HEK293 (cell line): ENCODE results near the gene RBMS3.

Source experiments
- BCL11A ChIP-seq: fragments of 450-650 bp; formaldehyde crosslinking; IDR thresholded peaks from 2 replicates; pipeline ENCODE4 v1.5.1; 2016; ENCODE audit warnings: low read depth, missing biosample characterization, missing genetic modification characterization
- BCL11B ChIP-seq: fragments of 450-650 bp; formaldehyde crosslinking; IDR thresholded peaks from 2 replicates; pipeline ENCODE4 v1.5.1; 2016; ENCODE audit warnings: low read depth, missing biosample characterization, missing genetic modification characterization
- HOXA7 ChIP-seq: sonication (generic); formaldehyde crosslinking; IDR thresholded peaks from 2 replicates; pipeline ENCODE4 v1.8.1; 2022; ENCODE audit warnings: missing genetic modification reagents, borderline replicate concordance
- KLF10 ChIP-seq: fragments of 450-650 bp; IDR thresholded peaks from 2 replicates; pipeline ENCODE4 v1.5.1; 2018; ENCODE audit warnings: missing biosample characterization, mild to moderate bottlenecking, missing genetic modification characterization
- MEIS1 ChIP-seq: sonication (generic); formaldehyde crosslinking; IDR thresholded peaks from 2 replicates; pipeline ENCODE4 v1.8.1; 2022; ENCODE audit warnings: missing genetic modification reagents, mild to moderate bottlenecking, borderline replicate concordance
- TCF7L2 ChIP-seq: IDR thresholded peaks from 2 replicates; pipeline ENCODE4 v1.6.1; 2011; ENCODE audit warnings: low read depth, mild to moderate bottlenecking, inconsistent platforms, low read length, moderate library complexity, borderline replicate concordance
- WT1 ChIP-seq: fragments of 450-650 bp; formaldehyde crosslinking; IDR thresholded peaks from 2 replicates; pipeline ENCODE4 v1.5.1; 2016; ENCODE audit warnings: missing biosample characterization, missing genetic modification characterization
- YY1 ChIP-seq: fragments of 450-650 bp; formaldehyde crosslinking; IDR thresholded peaks from 2 replicates; pipeline ENCODE4 v1.5.1; 2018; ENCODE audit warnings: missing biosample characterization, missing genetic modification characterization
- ZBTB7A ChIP-seq: fragments of 450-650 bp; formaldehyde crosslinking; IDR thresholded peaks from 2 replicates; pipeline ENCODE4 v1.5.1; 2016; ENCODE audit warnings: low read depth, missing biosample characterization, missing genetic modification characterization
- ZIC2 ChIP-seq: fragments of 450-650 bp; formaldehyde crosslinking; IDR thresholded peaks from 2 replicates; pipeline ENCODE4 v1.5.1; 2016; ENCODE audit warnings: missing biosample characterization, missing genetic modification characterization
- ZNF133 ChIP-seq: fragments of 450-650 bp; formaldehyde crosslinking; IDR thresholded peaks from 2 replicates; pipeline ENCODE4 v1.5.1; 2016; ENCODE audit warnings: missing biosample characterization, missing genetic modification characterization
- ZNF146 ChIP-seq: fragments of 450-650 bp; formaldehyde crosslinking; IDR thresholded peaks from 2 replicates; pipeline ENCODE4 v1.5.1; 2016; ENCODE audit warnings: missing biosample characterization, missing genetic modification characterization
- ZNF16 ChIP-seq: fragments of 450-650 bp; formaldehyde crosslinking; IDR thresholded peaks from 2 replicates; pipeline ENCODE4 v1.5.1; 2016; ENCODE audit warnings: low read depth, missing biosample characterization, missing genetic modification characterization
- ZNF239 ChIP-seq: fragments of 450-650 bp; formaldehyde crosslinking; IDR thresholded peaks from 2 replicates; pipeline ENCODE4 v1.5.1; 2016; ENCODE audit warnings: missing biosample characterization, missing genetic modification characterization
- ZNF341 ChIP-seq: fragments of 450-650 bp; formaldehyde crosslinking; IDR thresholded peaks from 2 replicates; pipeline ENCODE4; 2016; ENCODE audit warnings: low read depth, missing biosample characterization, missing genetic modification characterization
- ZNF501 ChIP-seq: fragments of 450-650 bp; formaldehyde crosslinking; IDR thresholded peaks from 2 replicates; pipeline ENCODE4 v1.5.1; 2016; ENCODE audit warnings: missing biosample characterization, missing genetic modification characterization
- ZNF521 ChIP-seq: fragments of 450-650 bp; formaldehyde crosslinking; IDR thresholded peaks from 2 replicates; pipeline ENCODE4 v1.5.1; 2017; ENCODE audit warnings: missing biosample characterization, mild to moderate bottlenecking, missing genetic modification characterization
- ZNF549 ChIP-seq: fragments of 450-650 bp; IDR thresholded peaks from 2 replicates; pipeline ENCODE4 v1.5.1; 2018; ENCODE audit warnings: missing biosample characterization, missing genetic modification characterization, mild to moderate bottlenecking, inconsistent platforms, moderate library complexity
- ZNF610 ChIP-seq: fragments of 450-650 bp; formaldehyde crosslinking; IDR thresholded peaks from 2 replicates; pipeline ENCODE4 v1.5.1; 2016; ENCODE audit warnings: missing biosample characterization, missing genetic modification characterization, borderline replicate concordance
- ZNF626 ChIP-seq: fragments of 450-650 bp; sonication (Bioruptor Pico); formaldehyde crosslinking; IDR thresholded peaks from 2 replicates; pipeline ENCODE4 v1.5.1; 2018; ENCODE audit warnings: missing biosample characterization, missing genetic modification characterization, inconsistent platforms
- ZNF701 ChIP-seq: fragments of 450-650 bp; formaldehyde crosslinking; IDR thresholded peaks from 2 replicates; pipeline ENCODE4 v1.5.1; 2016; ENCODE audit warnings: missing biosample characterization, missing genetic modification characterization
- TF ChIP-seq, protein P1 (sequence below): fragments of 450-650 bp; formaldehyde crosslinking; IDR thresholded peaks from 2 replicates; pipeline ENCODE4 v1.5.1; 2016; ENCODE audit warnings: missing biosample characterization, missing genetic modification characterization
- TF ChIP-seq, protein P2 (sequence below): fragments of 450-650 bp; formaldehyde crosslinking; IDR thresholded peaks from 2 replicates; pipeline ENCODE4 v1.5.1; 2017; ENCODE audit warnings: missing biosample characterization, missing genetic modification characterization
- TF ChIP-seq, protein P3 (sequence below): fragments of 450-650 bp; formaldehyde crosslinking; IDR thresholded peaks from 2 replicates; pipeline ENCODE4 v1.5.0; 2017; ENCODE audit warnings: missing biosample characterization, missing genetic modification characterization, borderline replicate concordance
- TF ChIP-seq, protein P4 (sequence below): sonication (generic); formaldehyde crosslinking; IDR thresholded peaks from 2 replicates; pipeline ENCODE4 v1.8.1; 2022; ENCODE audit warnings: mild to moderate bottlenecking, moderate library complexity, missing genetic modification reagents
- TF ChIP-seq, protein P5 (sequence below): fragments of 450-650 bp; IDR thresholded peaks from 2 replicates; pipeline ENCODE4 v1.5.1; 2018; ENCODE audit warnings: missing biosample characterization, missing genetic modification characterization
- TF ChIP-seq, protein P6 (sequence below): fragments of 450-650 bp; formaldehyde crosslinking; IDR thresholded peaks from 2 replicates; pipeline ENCODE4 v1.5.1; 2016; ENCODE audit warnings: missing biosample characterization, missing genetic modification characterization
- TF ChIP-seq, protein P7 (sequence below): fragments of 450-650 bp; formaldehyde crosslinking; IDR thresholded peaks from 2 replicates; pipeline ENCODE4 v1.5.1; 2016; ENCODE audit warnings: missing biosample characterization, missing genetic modification characterization

The RBMS3 gene

DNA sequence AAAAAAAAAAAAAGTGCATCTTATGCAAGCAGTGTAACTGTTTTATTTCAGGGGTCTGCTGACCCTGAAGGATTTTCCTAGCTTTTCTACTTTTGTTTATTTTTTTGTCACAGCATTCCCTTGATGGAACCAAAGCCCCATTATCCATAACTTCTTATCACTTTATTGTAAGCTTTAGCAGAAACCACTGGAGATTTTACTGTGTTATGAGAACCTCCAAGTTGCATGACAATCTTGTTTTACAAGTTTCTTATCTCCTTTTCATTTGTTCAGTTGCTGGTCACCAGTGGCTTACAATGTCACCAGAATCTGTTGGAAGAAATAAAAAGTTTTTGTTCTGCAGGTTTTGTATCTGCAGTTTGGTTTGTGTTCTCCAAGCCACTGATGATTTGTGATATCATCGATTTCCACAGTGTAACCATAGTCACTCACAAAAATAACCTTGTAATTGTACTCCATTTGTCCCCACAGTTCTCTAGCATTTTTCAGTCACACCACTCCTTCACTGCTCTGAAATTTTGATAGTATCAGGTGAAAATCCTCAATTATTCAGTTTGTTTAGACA, 660.0 kb downstream of the RBMS3 start (continued):
- TF ChIP-seq, protein P1, sequence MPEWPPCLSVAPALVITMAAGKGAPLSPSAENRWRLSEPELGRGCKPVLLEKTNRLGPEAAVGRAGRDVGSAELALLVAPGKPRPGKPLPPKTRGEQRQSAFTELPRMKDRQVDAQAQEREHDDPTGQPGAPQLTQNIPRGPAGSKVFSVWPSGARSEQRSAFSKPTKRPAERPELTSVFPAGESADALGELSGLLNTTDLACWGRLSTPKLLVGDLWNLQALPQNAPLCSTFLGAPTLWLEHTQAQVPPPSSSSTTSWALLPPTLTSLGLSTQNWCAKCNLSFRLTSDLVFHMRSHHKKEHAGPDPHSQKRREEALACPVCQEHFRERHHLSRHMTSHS (tag by site-specific recombination): 0 out of 2 replicates have a peak, but pooled peaks have one; percentile 47
- TF ChIP-seq ZNF521 (no peak), ZNF626 (tag by site-specific recombination) (no peak), YY1 (tag by site-specific recombination) (no peak), ZNF549 (tag by site-specific recombination) (no peak), ZNF146 (tag by site-specific recombination) (no peak), BCL11A (tag by site-specific recombination) (no peak), ZNF610 (tag by site-specific recombination) (0 out of 2 replicates have a peak, but pooled peaks have one; percentile 43), ZNF133 (tag by site-specific recombination) (no peak), MEIS1 (CRISPR knock-in tag) (no peak), ZBTB7A (no peak), HOXA7 (no peak), KLF10 (no peak), ZIC2 (tag by site-specific recombination) (peak; percentile 24; the same call in 1 of the 2 replicates), BCL11B (tag by site-specific recombination) (no peak), ZNF341 (tag by site-specific recombination) (no peak), ZNF501 (tag by site-specific recombination) (no peak), ZNF239 (tag by site-specific recombination) (no peak), WT1 (tag by site-specific recombination) (no peak), ZNF701 (no peak), ZNF16 (tag by site-specific recombination) (no peak), TCF7L2 (peak; percentile 74; the same call in 1 of the 2 replicates)
- TF ChIP-seq, protein P2, sequence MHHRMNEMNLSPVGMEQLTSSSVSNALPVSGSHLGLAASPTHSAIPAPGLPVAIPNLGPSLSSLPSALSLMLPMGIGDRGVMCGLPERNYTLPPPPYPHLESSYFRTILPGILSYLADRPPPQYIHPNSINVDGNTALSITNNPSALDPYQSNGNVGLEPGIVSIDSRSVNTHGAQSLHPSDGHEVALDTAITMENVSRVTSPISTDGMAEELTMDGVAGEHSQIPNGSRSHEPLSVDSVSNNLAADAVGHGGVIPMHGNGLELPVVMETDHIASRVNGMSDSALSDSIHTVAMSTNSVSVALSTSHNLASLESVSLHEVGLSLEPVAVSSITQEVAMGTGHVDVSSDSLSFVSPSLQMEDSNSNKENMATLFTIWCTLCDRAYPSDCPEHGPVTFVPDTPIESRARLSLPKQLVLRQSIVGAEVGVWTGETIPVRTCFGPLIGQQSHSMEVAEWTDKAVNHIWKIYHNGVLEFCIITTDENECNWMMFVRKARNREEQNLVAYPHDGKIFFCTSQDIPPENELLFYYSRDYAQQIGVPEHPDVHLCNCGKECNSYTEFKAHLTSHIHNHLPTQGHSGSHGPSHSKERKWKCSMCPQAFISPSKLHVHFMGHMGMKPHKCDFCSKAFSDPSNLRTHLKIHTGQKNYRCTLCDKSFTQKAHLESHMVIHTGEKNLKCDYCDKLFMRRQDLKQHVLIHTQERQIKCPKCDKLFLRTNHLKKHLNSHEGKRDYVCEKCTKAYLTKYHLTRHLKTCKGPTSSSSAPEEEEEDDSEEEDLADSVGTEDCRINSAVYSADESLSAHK: peak; percentile 88
- TF ChIP-seq, protein P3, sequence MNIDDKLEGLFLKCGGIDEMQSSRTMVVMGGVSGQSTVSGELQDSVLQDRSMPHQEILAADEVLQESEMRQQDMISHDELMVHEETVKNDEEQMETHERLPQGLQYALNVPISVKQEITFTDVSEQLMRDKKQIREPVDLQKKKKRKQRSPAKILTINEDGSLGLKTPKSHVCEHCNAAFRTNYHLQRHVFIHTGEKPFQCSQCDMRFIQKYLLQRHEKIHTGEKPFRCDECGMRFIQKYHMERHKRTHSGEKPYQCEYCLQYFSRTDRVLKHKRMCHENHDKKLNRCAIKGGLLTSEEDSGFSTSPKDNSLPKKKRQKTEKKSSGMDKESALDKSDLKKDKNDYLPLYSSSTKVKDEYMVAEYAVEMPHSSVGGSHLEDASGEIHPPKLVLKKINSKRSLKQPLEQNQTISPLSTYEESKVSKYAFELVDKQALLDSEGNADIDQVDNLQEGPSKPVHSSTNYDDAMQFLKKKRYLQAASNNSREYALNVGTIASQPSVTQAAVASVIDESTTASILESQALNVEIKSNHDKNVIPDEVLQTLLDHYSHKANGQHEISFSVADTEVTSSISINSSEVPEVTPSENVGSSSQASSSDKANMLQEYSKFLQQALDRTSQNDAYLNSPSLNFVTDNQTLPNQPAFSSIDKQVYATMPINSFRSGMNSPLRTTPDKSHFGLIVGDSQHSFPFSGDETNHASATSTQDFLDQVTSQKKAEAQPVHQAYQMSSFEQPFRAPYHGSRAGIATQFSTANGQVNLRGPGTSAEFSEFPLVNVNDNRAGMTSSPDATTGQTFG (tag by site-specific recombination): no peak
- TF ChIP-seq, protein P4, sequence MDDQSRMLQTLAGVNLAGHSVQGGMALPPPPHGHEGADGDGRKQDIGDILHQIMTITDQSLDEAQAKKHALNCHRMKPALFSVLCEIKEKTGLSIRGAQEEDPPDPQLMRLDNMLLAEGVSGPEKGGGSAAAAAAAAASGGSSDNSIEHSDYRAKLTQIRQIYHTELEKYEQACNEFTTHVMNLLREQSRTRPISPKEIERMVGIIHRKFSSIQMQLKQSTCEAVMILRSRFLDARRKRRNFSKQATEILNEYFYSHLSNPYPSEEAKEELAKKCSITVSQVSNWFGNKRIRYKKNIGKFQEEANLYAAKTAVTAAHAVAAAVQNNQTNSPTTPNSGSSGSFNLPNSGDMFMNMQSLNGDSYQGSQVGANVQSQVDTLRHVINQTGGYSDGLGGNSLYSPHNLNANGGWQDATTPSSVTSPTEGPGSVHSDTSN (CRISPR knock-in tag): no peak
- TF ChIP-seq, protein P5, sequence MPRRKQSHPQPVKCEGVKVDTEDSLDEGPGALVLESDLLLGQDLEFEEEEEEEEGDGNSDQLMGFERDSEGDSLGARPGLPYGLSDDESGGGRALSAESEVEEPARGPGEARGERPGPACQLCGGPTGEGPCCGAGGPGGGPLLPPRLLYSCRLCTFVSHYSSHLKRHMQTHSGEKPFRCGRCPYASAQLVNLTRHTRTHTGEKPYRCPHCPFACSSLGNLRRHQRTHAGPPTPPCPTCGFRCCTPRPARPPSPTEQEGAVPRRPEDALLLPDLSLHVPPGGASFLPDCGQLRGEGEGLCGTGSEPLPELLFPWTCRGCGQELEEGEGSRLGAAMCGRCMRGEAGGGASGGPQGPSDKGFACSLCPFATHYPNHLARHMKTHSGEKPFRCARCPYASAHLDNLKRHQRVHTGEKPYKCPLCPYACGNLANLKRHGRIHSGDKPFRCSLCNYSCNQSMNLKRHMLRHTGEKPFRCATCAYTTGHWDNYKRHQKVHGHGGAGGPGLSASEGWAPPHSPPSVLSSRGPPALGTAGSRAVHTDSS: no peak
- TF ChIP-seq, protein P6, sequence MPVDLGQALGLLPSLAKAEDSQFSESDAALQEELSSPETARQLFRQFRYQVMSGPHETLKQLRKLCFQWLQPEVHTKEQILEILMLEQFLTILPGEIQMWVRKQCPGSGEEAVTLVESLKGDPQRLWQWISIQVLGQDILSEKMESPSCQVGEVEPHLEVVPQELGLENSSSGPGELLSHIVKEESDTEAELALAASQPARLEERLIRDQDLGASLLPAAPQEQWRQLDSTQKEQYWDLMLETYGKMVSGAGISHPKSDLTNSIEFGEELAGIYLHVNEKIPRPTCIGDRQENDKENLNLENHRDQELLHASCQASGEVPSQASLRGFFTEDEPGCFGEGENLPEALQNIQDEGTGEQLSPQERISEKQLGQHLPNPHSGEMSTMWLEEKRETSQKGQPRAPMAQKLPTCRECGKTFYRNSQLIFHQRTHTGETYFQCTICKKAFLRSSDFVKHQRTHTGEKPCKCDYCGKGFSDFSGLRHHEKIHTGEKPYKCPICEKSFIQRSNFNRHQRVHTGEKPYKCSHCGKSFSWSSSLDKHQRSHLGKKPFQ (tag by site-specific recombination): peak; percentile 46; the same call in 1 of the 2 replicates
- TF ChIP-seq, protein P7, sequence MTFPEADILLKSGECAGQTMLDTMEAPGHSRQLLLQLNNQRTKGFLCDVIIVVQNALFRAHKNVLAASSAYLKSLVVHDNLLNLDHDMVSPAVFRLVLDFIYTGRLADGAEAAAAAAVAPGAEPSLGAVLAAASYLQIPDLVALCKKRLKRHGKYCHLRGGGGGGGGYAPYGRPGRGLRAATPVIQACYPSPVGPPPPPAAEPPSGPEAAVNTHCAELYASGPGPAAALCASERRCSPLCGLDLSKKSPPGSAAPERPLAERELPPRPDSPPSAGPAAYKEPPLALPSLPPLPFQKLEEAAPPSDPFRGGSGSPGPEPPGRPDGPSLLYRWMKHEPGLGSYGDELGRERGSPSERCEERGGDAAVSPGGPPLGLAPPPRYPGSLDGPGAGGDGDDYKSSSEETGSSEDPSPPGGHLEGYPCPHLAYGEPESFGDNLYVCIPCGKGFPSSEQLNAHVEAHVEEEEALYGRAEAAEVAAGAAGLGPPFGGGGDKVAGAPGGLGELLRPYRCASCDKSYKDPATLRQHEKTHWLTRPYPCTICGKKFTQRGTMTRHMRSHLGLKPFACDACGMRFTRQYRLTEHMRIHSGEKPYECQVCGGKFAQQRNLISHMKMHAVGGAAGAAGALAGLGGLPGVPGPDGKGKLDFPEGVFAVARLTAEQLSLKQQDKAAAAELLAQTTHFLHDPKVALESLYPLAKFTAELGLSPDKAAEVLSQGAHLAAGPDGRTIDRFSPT: no peak
